ENCODE data around the gene POLG2.
"Not testable (repeated sequence)": the region's sequence is repeated elsewhere in the genome, so short reads cannot be mapped to it uniquely, and the experiment has no call there.

The POLG2 gene

GRCh38 chr17:64448665-64449512 lies 48.0 kb downstream of the POLG2 start, which contains the start of gene MILR1:
Gene MILR1, plus strand, starts transcription at chr17:64449115. Its CDS starts 54 bp downstream, at chr17:64449169.
- H3K27ac Mint-ChIP-seq: peak within 1 kb of the TSS; percentile 70
- peak within 1 kb of the TSS; percentile 68 for H3K4me3 Mint-ChIP-seq
- H3K27me3 Mint-ChIP-seq (ENCODE audit: low read depth): no peaks in the 10 kb centered on the region
- no peaks in the 10 kb centered on the region for H3K9me3 Mint-ChIP-seq
- no peaks in the 10 kb centered on the region for H3K36me3 Mint-ChIP-seq (ENCODE audit: low read depth)
- H3K4me1 Mint-ChIP-seq (ENCODE audit: low read depth): peaks cover 22% of the 10 kb centered on the region

- H3K27me3 Mint-ChIP-seq (ENCODE audit: low read depth): no peaks in the 10 kb centered on the region
- H3K9me3 Mint-ChIP-seq: no peaks in the 10 kb centered on the region
- H3K4me1 Mint-ChIP-seq (ENCODE audit: low read depth): peaks cover 31% of the 10 kb centered on the region
- peak overlapping the region; percentile 59 for H3K27ac Mint-ChIP-seq
- no peak overlapping the region for H3K4me3 Mint-ChIP-seq
- no peaks in the 10 kb centered on the region for H3K36me3 Mint-ChIP-seq (ENCODE audit: low read depth)
Measured at GRCh38 chr17:64447526-64447925, 49.3 kb downstream of the POLG2 start.

GRCh38 chr17:64443086-64443760 lies 53.6 kb downstream of the POLG2 start:
- no peak overlapping the region for H3K4me3 Mint-ChIP-seq
- peaks cover 37% of the 10 kb centered on the region for H3K4me1 Mint-ChIP-seq (ENCODE audit: low read depth)
- peak overlapping the region; percentile 70 for H3K27ac Mint-ChIP-seq
- H3K27me3 Mint-ChIP-seq (ENCODE audit: low read depth): no peaks in the 10 kb centered on the region
- peaks cover 19% of the 10 kb centered on the region for H3K9me3 Mint-ChIP-seq
- peaks cover 12% of the 10 kb centered on the region for H3K36me3 Mint-ChIP-seq (ENCODE audit: low read depth)

GRCh38 chr17:64442541-64442971 lies 54.3 kb downstream of the POLG2 start:
- peak overlapping the region; percentile 98 for H3K27ac Mint-ChIP-seq

GRCh38 chr17:64441772-64442540 lies 54.9 kb downstream of the POLG2 start:
- Mint-ChIP-seq H3K9me3 (peaks cover 32% of the 10 kb centered on the region), H3K27ac (peak overlapping the region; percentile 98), H3K36me3 (ENCODE audit: low read depth) (peaks cover 16% of the 10 kb centered on the region), H3K4me3 (peak overlapping the region; percentile 81), H3K4me1 (ENCODE audit: low read depth) (peaks cover 28% of the 10 kb centered on the region), H3K27me3 (ENCODE audit: low read depth) (no peaks in the 10 kb centered on the region)

More at GRCh38 chr17:64442541-64442971, 54.3 kb downstream of the POLG2 start:
- peak overlapping the region; percentile 81 for H3K4me3 Mint-ChIP-seq
- peaks cover 12% of the 10 kb centered on the region for H3K36me3 Mint-ChIP-seq (ENCODE audit: low read depth)
- H3K27me3 Mint-ChIP-seq (ENCODE audit: low read depth): no peaks in the 10 kb centered on the region
- H3K4me1 Mint-ChIP-seq (ENCODE audit: low read depth): peaks cover 33% of the 10 kb centered on the region
- H3K9me3 Mint-ChIP-seq: peaks cover 26% of the 10 kb centered on the region

- H3K27ac Mint-ChIP-seq: no peak overlapping the region
- H3K36me3 Mint-ChIP-seq (ENCODE audit: low read depth): peaks cover 17% of the 10 kb centered on the region
- H3K27me3 Mint-ChIP-seq (ENCODE audit: low read depth): no peaks in the 10 kb centered on the region
- H3K4me3 Mint-ChIP-seq: no peak overlapping the region
- H3K9me3 Mint-ChIP-seq: peaks cover 35% of the 10 kb centered on the region
- peaks cover 25% of the 10 kb centered on the region for H3K4me1 Mint-ChIP-seq (ENCODE audit: low read depth)
Measured at GRCh38 chr17:64439956-64440355, 56.9 kb downstream of the POLG2 start.

- Mint-ChIP-seq H3K9me3 (peaks cover 35% of the 10 kb centered on the region), H3K36me3 (ENCODE audit: low read depth) (peaks cover 17% of the 10 kb centered on the region), H3K4me1 (ENCODE audit: low read depth) (peaks cover 25% of the 10 kb centered on the region)
- not testable (repeated sequence) for H3K27me3 Mint-ChIP-seq (ENCODE audit: low read depth); H3K4me3 Mint-ChIP-seq; H3K27ac Mint-ChIP-seq
Measured at GRCh38 chr17:64439521-64439920, 57.3 kb downstream of the POLG2 start.

- no peak overlapping the region for H3K27ac Mint-ChIP-seq
- peaks cover 17% of the 10 kb centered on the region for H3K36me3 Mint-ChIP-seq (ENCODE audit: low read depth)
- H3K4me3 Mint-ChIP-seq: no peak overlapping the region
- no peaks in the 10 kb centered on the region for H3K27me3 Mint-ChIP-seq (ENCODE audit: low read depth)
- H3K4me1 Mint-ChIP-seq (ENCODE audit: low read depth): peaks cover 17% of the 10 kb centered on the region
- H3K9me3 Mint-ChIP-seq: peaks cover 35% of the 10 kb centered on the region
Measured at GRCh38 chr17:64437944-64438525, 58.8 kb downstream of the POLG2 start.

- Mint-ChIP-seq H3K4me3 (no peak overlapping the region), H3K36me3 (ENCODE audit: low read depth) (no peaks in the 10 kb centered on the region), H3K27me3 (ENCODE audit: low read depth) (peaks cover 22% of the 10 kb centered on the region), H3K4me1 (ENCODE audit: low read depth) (peaks cover 2% of the 10 kb centered on the region), H3K27ac (no peak overlapping the region), H3K9me3 (no peaks in the 10 kb centered on the region)
Measured at GRCh38 chr17:64431534-64431933, 65.3 kb downstream of the POLG2 start.

GRCh38 chr17:64430036-64430435 lies 66.8 kb downstream of the POLG2 start:
- not testable (repeated sequence) for H3K36me3 Mint-ChIP-seq (ENCODE audit: low read depth); H3K9me3 Mint-ChIP-seq; H3K4me3 Mint-ChIP-seq; H3K27ac Mint-ChIP-seq; H3K4me1 Mint-ChIP-seq (ENCODE audit: low read depth)
- H3K27me3 Mint-ChIP-seq (ENCODE audit: low read depth): peaks cover 28% of the 10 kb centered on the region

- Mint-ChIP-seq H3K36me3 (ENCODE audit: low read depth) (no peaks in the 10 kb centered on the region), H3K27ac (no peak overlapping the region), H3K9me3 (no peaks in the 10 kb centered on the region), H3K4me3 (no peak overlapping the region), H3K4me1 (ENCODE audit: low read depth) (peaks cover 2% of the 10 kb centered on the region), H3K27me3 (ENCODE audit: low read depth) (peaks cover 33% of the 10 kb centered on the region)
Measured at GRCh38 chr17:64428406-64428805, 68.4 kb downstream of the POLG2 start.

Measured in T-helper 1 cell treated with Interleukin-12 subunit alpha and Interleukin-12 subunit beta and Interleukin-4 antibody, amounts not matched to agents 30 μg/mL and 1 μg/mL, for 36 hours (primary cell).